AG04449 (cell line): ENCODE measurements around the gene ALB.
"Not testable (repeated sequence)": the region's sequence is repeated elsewhere in the genome, so short reads cannot be mapped to it uniquely, and the experiment has no call there.

Experiments
- CTCF ChIA-PET: fragments of 350-600 bp; formaldehyde crosslinking; extraction: SDS; loops from one replicate; lab custom pipeline; 2021; ENCODE audit warnings: antibody characterized with exemption; lab: Yijun Ruan, JAX
- POLR2A ChIA-PET: fragments of 400-600, 350-600 bp; formaldehyde crosslinking; extraction: SDS; loops from one replicate; lab custom pipeline; 2020; ENCODE audit warnings: antibody characterized with exemption, inconsistent platforms; lab: Yijun Ruan, JAX
- DNase-seq: peaks from one replicate; pipeline ENCODE4 v3.0.0-alpha.2; 2010; ENCODE audit warnings: low read depth, low spot score
- H3K4me3 ChIP-seq: 2 replicates; pipeline ENCODE4 v1.5.1; 2011; ENCODE audit warnings: low read depth, mild to moderate bottlenecking, control low read depth, low read length
- TF ChIP-seq, protein P1 (sequence below): IDR thresholded peaks from one replicate; pipeline ENCODE4 v1.5.1; 2011; ENCODE audit warnings: mild to moderate bottlenecking, moderate library complexity, low read length, control low read depth, inconsistent platforms; ENCODE audit not compliant: insufficient read depth; ENCODE audit errors: missing control alignments

The ALB gene

DNA sequence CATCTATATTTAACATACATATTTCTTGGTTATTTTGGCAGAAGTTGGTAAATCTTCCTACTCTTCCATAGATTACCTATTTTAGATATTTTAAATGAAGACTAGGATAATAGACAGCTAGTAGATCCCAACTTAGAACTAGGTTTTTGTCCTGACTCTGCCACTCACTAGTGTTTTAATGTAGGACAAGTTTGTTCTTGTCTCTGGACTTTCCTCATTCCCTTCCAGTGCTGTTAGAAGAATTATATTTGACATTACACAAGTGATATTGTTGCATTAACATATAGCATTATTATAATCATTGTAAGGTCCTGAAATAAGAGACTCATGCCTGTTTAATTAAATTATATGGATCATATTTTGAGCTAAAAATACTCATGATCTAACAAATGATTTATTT lies 24.1 kb upstream of the ALB start:
- CTCF ChIA-PET, result no interaction called here

DNA sequence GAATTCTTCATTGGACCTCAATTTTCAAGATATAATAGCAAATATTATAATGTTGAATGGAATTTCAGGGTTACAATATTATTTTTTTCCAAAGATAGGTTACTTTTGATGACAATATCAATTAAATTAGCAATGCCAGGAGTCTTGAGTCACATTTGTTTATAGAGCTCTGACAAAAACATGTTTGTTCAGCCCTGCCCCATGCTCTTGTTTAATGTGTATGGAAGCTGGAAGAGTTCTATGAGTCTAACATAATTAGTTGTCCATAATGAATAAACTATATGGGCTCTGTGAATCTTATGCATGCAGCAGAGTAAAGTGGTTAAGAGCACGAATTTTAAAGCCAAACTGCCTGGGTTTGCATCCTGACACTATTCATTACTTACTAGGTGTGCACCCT lies 22.9 kb upstream of the ALB start:
- ChIA-PET CTCF (interaction anchor here (1.3 kb wide), 1 partner anchor 65 kb away, joined by 4 read pairs; no protein-coding TSS in a partner anchor), POLR2A (no interaction called here)
- DNase-seq, result no peak
- TF ChIP-seq, protein P1, sequence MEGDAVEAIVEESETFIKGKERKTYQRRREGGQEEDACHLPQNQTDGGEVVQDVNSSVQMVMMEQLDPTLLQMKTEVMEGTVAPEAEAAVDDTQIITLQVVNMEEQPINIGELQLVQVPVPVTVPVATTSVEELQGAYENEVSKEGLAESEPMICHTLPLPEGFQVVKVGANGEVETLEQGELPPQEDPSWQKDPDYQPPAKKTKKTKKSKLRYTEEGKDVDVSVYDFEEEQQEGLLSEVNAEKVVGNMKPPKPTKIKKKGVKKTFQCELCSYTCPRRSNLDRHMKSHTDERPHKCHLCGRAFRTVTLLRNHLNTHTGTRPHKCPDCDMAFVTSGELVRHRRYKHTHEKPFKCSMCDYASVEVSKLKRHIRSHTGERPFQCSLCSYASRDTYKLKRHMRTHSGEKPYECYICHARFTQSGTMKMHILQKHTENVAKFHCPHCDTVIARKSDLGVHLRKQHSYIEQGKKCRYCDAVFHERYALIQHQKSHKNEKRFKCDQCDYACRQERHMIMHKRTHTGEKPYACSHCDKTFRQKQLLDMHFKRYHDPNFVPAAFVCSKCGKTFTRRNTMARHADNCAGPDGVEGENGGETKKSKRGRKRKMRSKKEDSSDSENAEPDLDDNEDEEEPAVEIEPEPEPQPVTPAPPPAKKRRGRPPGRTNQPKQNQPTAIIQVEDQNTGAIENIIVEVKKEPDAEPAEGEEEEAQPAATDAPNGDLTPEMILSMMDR, result no peak
- no peak overlapping the region for H3K4me3 ChIP-seq

More for the DNA sequence above, 24.1 kb upstream of the ALB start:
- POLR2A ChIA-PET, result no interaction called here
- no peak overlapping the region for H3K4me3 ChIP-seq
- TF ChIP-seq, protein P1, result no peak
- no peak for DNase-seq

DNA sequence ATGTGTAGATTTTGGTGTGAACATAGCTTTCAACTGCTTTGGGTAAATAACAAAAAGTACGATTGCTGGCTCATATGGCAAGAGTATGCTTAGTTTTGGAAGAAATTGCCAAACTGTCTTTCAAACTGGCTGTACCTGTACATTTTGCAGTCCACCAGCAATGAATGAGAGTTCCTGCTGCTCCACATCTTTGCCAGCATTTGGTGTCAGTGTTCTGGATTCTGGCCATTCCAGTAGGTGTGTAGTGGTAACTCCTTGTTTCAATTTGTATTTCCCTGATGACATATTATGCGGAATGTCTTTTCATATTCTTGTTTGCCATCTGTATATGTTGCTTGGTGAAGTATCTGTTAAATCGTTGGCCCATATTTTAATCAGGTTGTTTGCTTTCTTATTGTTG lies 20.6 kb upstream of the ALB start:
- H3K4me3 ChIP-seq, result no peak overlapping the region
- TF ChIP-seq, protein P1, result no peak
- no peak for DNase-seq
- CTCF ChIA-PET, result no interaction called here
- POLR2A ChIA-PET, result no interaction called here

DNA sequence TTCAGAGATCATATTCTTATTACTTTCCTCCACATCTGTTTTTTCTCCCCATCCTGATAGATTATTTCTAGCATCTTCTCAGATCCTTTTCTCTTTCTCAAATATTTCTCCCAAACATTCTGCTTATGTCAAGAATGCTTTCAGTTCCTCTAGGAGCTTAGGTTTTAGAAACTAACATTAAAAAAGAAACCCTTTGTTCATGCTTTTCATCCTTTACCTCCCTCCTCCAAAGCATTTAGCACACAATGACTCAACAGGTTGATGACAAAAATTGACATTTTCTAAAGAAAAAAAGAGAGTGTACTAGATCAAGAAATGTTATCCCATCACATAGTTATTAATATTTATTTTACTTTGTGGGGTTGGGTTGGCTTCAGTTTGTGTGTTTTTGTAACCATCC lies 16.5 kb upstream of the ALB start:
- DNase-seq, result no peak
- TF ChIP-seq, protein P1, result no peak
- CTCF ChIA-PET, result no interaction called here
- POLR2A ChIA-PET, result no interaction called here
- no peak overlapping the region for H3K4me3 ChIP-seq

DNA sequence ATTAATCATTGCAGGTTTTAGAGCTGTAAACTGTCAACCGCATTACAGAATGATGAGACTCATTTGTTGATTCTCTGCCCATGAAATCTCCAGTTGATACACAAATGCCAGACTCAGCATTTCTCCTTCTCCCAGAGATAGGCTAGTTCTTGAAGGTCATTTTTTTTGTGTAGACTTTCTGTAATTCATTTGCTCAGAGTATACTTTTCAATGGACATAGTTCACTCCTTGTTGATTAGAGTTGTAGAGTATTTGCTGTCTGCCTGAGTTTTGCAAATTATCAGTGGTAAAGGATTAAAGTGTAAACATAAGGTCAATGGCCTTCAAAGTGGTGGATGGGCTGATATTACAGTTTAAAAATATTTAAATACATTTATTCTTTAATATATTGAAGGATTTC lies 15.2 kb upstream of the ALB start:
- TF ChIP-seq, protein P1, result no peak
- H3K4me3 ChIP-seq, result no peak overlapping the region
- ChIA-PET CTCF (no interaction called here), POLR2A (no interaction called here)
- no peak for DNase-seq

DNA sequence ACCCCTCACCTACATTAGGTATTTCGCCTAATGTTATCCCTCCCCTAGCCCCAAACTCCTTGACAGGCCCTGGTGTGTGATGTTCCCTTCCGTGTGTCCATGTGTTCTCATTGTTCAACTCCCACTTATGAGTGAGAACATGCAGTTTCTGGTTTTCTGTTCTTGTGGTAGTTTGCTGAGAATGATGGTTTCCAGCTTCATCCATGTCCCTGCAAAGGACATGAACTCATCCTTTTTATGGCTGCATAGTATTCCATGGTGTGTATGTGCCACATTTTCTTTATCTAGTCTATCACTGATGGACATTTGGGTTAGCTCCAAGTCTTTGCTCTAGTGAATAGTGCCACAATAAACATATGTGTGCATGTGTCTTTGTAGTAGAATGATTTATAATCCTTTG lies 14.4 kb upstream of the ALB start:
- CTCF ChIA-PET, DNase-seq, POLR2A ChIA-PET, H3K4me3 ChIP-seq: not testable (repeated sequence)

DNA sequence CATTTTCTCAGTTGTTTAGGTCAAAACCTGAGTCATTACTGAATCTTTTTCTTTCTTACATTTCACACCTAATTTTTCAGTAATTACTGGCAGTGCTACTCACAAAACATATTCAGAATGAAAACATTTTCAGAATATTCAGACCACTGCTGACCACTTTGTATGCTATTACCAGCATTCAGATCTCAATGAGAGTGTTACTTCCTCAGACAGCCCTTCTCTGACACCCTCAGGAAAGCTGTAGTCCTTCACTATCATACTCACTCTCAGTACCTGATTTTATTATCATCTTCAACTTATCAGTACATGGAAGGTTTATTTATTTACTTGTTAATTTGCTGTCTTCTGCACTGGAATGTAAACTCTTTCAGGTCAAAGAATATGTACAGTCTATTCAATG lies 12.3 kb upstream of the ALB start:
- TF ChIP-seq, protein P1, result no peak
- ChIA-PET CTCF (no interaction called here), POLR2A (no interaction called here)
- H3K4me3 ChIP-seq, result no peak overlapping the region
- DNase-seq, result no peak
